CD4-positive, alpha-beta T cell treated with Interleukin-15 for 1 hour (primary cell): ENCODE measurements around the gene ABCC10.
"Not testable (repeated sequence)": the region's sequence is repeated elsewhere in the genome, so short reads cannot be mapped to it uniquely, and the experiment has no call there.

Experiments used
- DNase-seq: peaks from one replicate; pipeline ENCODE4 v3.0.0-alpha.2; 2020

Gene ABCC10

GRCh38 chr6:43427406-43428111, at the start of gene ABCC10:
ABCC10 (plus strand) TSS chr6:43427541; CDS start chr6:43427979, 438 bp downstream.
- DNase-seq, result peak; percentile 95

GRCh38 chr6:43377710-43378229, 49.6 kb upstream of the ABCC10 start:
- DNase-seq, result no peak

GRCh38 chr6:43378631-43379030, 48.7 kb upstream of the ABCC10 start:
- no peak for DNase-seq

- DNase-seq, result not testable (repeated sequence)
Observed at GRCh38 chr6:43380858-43381257, 46.5 kb upstream of the ABCC10 start.

- no peak for DNase-seq
Observed at GRCh38 chr6:43383021-43383667, 44.2 kb upstream of the ABCC10 start.

- no peak for DNase-seq
Observed at GRCh38 chr6:43386492-43386891, 40.8 kb upstream of the ABCC10 start.

- no peak for DNase-seq
Observed at GRCh38 chr6:43389730-43390295, 37.5 kb upstream of the ABCC10 start.

- DNase-seq, result not testable (repeated sequence)
Observed at GRCh38 chr6:43390753-43391439, 36.4 kb upstream of the ABCC10 start.

- peak; percentile 46 for DNase-seq
Observed at GRCh38 chr6:43391440-43392031, 35.8 kb upstream of the ABCC10 start.

- DNase-seq, result not testable (repeated sequence)
Observed at GRCh38 chr6:43393133-43393532, 34.2 kb upstream of the ABCC10 start.

GRCh38 chr6:43393602-43394001, 33.7 kb upstream of the ABCC10 start:
- DNase-seq, result no peak

- no peak for DNase-seq
Observed at GRCh38 chr6:43394982-43395381, 32.4 kb upstream of the ABCC10 start.

- no peak for DNase-seq
Observed at GRCh38 chr6:43395776-43396175, 31.6 kb upstream of the ABCC10 start.

- DNase-seq, result no peak
Observed at GRCh38 chr6:43396408-43397149, 30.8 kb upstream of the ABCC10 start.

- no peak for DNase-seq
Observed at GRCh38 chr6:43399932-43400487, 27.3 kb upstream of the ABCC10 start.

- DNase-seq, result no peak
Observed at GRCh38 chr6:43401730-43402129, 25.6 kb upstream of the ABCC10 start.

GRCh38 chr6:43402820-43403219, 24.5 kb upstream of the ABCC10 start:
- DNase-seq, result no peak

- no peak for DNase-seq
Observed at GRCh38 chr6:43405354-43405753, 22.0 kb upstream of the ABCC10 start.

- no peak for DNase-seq
Observed at GRCh38 chr6:43407296-43407695, 20.0 kb upstream of the ABCC10 start.

- no peak for DNase-seq
Observed at GRCh38 chr6:43408259-43408658, 19.1 kb upstream of the ABCC10 start.

GRCh38 chr6:43410776-43411175, 16.6 kb upstream of the ABCC10 start:
- not testable (repeated sequence) for DNase-seq

- DNase-seq, result no peak
Observed at GRCh38 chr6:43412541-43412940, 14.8 kb upstream of the ABCC10 start.
